D341Med (cell line): ENCODE results near the gene UBE3C.
"Not testable (repeated sequence)": the region's sequence is repeated elsewhere in the genome, so short reads cannot be mapped to it uniquely, and the experiment has no call there.

Experiments
- DNase-seq: peaks from one replicate; pipeline ENCODE4 v3.0.0; 2012; ENCODE audit warnings: low spot score

The UBE3C gene

GRCh38 chr7:157138424-157139110, at the start of gene UBE3C:
Gene UBE3C (plus strand): TSS chr7:157138926. CDS start chr7:157139273, 347 bp downstream.
- DNase-seq, result peak; percentile 98

- DNase-seq, result no peak
Measured at GRCh38 chr7:157089100-157089610, 49.6 kb upstream of the UBE3C start.

GRCh38 chr7:157090485-157091165, 48.1 kb upstream of the UBE3C start:
- DNase-seq, result no peak

GRCh38 chr7:157096286-157097055, 42.3 kb upstream of the UBE3C start:
- no peak for DNase-seq

- DNase-seq, result no peak
Measured at GRCh38 chr7:157097056-157097329, 41.7 kb upstream of the UBE3C start.

- DNase-seq, result no peak
Measured at GRCh38 chr7:157097569-157097968, 41.2 kb upstream of the UBE3C start.

- not testable (repeated sequence) for DNase-seq
Measured at GRCh38 chr7:157100005-157100404, 38.7 kb upstream of the UBE3C start.

- DNase-seq, result not testable (repeated sequence)
Measured at GRCh38 chr7:157103641-157104040, 35.1 kb upstream of the UBE3C start.

- DNase-seq, result no peak
Measured at GRCh38 chr7:157111311-157111710, 27.4 kb upstream of the UBE3C start.

- DNase-seq, result no peak
Measured at GRCh38 chr7:157112706-157113105, 26.0 kb upstream of the UBE3C start.

GRCh38 chr7:157113607-157114006, 25.1 kb upstream of the UBE3C start:
- DNase-seq, result no peak

GRCh38 chr7:157116762-157117161, 22.0 kb upstream of the UBE3C start:
- no peak for DNase-seq

- no peak for DNase-seq
Measured at GRCh38 chr7:157117796-157118195, 20.9 kb upstream of the UBE3C start.

GRCh38 chr7:157120181-157120580, 18.5 kb upstream of the UBE3C start:
- DNase-seq, result no peak

GRCh38 chr7:157121184-157121715, 17.5 kb upstream of the UBE3C start:
- DNase-seq, result no peak

- DNase-seq, result no peak
Measured at GRCh38 chr7:157122800-157123495, 15.8 kb upstream of the UBE3C start.

- DNase-seq, result no peak
Measured at GRCh38 chr7:157124690-157125089, 14.0 kb upstream of the UBE3C start.

GRCh38 chr7:157125376-157126223, 13.1 kb upstream of the UBE3C start:
- no peak for DNase-seq

- DNase-seq, result no peak
Measured at GRCh38 chr7:157126921-157127320, 11.8 kb upstream of the UBE3C start.

- no peak for DNase-seq
Measured at GRCh38 chr7:157129200-157129599, 9.5 kb upstream of the UBE3C start.

GRCh38 chr7:157129907-157130460, 8.7 kb upstream of the UBE3C start:
- DNase-seq, result no peak
